Subcutaneous adipose tissue (tissue), 4 donors: ENCODE data around the gene TOLLIP. TPM values are rescaled to one million over a fixed set of nuclear protein-coding genes. Genes with fewer than 3 reads are reported as not detected.

ENCODE experiments used
- total RNA-seq, 4 donors: library from RNA; depleted of rRNA; stranded (reverse); fragments of >200 nt; gene quantifications; one replicate each; pipeline ENCODE4 v1.1.0, GENCODE V29; 2016
- TF ChIP-seq, protein P1 (sequence below): fragments of 450-650 bp; IDR thresholded peaks from one replicate; pipeline ENCODE4 v1.5.1; 2016; ENCODE audit warnings: low read depth, mild to moderate bottlenecking, control low read depth, antibody characterized with exemption, moderate library complexity

Gene TOLLIP
- total RNA-seq, 4 donors from 2014 or later: 20.5 to 40.9 (median 27.4) TPM

DNA sequence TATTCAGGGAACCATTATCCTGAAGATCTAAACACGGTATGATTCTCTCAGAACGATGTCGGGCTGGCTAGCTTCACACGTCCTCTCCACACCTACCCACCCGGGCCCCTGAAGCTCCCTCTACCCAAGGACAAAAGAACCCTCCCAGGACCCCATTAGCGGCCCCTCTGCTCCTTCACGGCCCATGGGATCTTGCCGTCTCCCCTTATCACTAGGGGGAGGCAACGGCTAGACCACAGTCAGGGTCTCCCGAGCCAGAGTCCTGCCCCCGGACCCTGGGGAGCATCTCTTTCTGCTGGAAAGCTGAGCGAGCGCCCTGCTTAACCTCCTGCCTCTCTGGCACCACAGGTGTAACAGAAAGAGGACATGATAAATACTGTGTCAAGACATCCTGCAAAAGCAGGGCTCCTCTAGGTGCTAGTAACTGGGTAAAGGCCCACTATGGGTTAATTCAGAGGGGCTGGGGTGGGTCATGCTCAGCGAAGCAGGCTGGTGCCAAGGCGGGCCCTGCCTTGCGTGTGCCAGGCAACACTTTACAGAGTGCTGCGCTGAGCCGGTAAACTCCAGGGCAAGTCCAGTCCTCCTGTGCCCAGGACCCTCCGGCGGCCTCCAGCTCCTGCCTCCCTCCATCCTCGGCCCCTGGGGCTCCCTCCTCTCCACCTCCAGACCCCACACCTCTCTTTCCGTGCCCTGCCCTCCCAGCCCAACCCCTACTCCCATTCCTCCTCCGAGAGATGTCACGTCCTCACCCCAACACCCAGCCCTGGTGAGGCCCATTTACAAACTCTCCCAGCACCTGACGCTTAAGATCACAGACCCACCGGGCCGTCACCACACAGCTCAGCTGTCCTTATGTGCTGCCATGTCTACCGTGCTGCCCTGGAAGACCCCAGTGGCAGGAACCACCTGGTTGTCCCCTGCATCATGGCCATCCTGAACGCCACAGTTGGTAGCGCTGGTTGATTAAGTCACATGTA lies 3.0 kb downstream of the TOLLIP start:
- TF ChIP-seq, protein P1, sequence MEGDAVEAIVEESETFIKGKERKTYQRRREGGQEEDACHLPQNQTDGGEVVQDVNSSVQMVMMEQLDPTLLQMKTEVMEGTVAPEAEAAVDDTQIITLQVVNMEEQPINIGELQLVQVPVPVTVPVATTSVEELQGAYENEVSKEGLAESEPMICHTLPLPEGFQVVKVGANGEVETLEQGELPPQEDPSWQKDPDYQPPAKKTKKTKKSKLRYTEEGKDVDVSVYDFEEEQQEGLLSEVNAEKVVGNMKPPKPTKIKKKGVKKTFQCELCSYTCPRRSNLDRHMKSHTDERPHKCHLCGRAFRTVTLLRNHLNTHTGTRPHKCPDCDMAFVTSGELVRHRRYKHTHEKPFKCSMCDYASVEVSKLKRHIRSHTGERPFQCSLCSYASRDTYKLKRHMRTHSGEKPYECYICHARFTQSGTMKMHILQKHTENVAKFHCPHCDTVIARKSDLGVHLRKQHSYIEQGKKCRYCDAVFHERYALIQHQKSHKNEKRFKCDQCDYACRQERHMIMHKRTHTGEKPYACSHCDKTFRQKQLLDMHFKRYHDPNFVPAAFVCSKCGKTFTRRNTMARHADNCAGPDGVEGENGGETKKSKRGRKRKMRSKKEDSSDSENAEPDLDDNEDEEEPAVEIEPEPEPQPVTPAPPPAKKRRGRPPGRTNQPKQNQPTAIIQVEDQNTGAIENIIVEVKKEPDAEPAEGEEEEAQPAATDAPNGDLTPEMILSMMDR: no peak

DNA sequence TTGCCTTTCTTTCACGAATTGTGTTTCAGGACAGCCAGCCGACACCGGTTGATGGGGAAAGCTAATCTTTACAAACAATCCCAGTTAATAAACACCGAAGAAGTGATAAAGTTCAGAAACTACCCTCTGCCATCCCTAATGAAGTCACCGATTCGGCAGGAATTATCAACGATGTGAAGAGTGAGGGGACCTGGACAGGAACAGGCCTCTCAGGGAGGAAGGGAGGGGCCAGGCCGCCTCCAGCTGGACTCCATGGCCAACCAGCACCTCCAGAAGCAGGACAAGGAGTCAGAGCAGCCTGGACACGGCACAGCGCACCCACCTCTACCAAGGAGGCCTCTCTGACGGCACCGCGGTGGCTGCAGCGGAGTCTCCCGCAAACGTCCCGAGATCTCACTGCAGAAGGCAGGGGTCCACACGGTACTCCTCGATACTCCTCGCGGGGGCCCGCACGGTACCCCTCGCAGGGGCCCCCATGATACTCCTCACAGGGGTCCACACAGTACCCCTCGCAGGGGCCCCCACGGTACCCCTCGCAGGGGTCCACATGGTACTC lies 3.9 kb downstream of the TOLLIP start:
- TF ChIP-seq, protein P1: no peak

DNA sequence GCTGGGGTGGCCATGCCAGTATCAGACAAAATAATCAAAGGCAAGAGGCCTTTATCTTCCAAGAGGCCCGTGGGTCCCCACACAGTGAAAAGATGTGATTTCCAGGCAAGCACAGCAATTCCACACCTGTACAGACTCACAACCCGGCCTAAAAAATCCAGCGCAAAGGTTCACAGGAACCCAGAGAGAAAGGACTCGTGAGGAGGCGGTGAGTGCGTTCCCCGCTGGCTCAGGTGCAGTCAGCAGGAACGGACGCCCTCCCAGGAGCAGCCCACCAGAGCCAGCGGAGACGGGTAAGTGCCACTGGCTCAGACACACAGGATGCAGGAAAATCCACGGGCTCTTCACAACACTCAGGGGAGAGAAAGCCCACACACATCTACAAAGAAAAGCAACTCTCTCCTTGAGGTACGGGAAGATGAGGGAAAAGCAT lies 4.4 kb downstream of the TOLLIP start:
- TF ChIP-seq, protein P1: no peak

DNA sequence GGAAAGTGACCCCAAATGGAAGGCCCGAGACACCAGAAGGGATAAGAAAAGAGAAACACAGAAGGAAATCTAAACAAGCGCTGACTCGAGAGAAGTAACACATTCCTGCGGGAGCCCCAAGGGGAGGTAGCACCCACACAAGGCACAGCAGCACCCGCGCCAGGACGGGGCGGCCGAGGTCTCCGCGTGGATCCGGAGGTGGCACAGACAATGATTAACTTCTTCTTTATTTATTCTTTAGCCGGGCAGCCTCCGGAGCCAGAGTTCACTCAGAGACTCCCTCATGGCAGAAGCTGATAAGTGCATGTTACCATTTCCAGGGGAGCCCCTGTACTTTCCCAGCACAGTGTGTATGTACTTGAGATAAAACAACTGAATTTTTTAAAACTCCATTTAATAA lies 5.1 kb downstream of the TOLLIP start:
- TF ChIP-seq, protein P1: no peak

DNA sequence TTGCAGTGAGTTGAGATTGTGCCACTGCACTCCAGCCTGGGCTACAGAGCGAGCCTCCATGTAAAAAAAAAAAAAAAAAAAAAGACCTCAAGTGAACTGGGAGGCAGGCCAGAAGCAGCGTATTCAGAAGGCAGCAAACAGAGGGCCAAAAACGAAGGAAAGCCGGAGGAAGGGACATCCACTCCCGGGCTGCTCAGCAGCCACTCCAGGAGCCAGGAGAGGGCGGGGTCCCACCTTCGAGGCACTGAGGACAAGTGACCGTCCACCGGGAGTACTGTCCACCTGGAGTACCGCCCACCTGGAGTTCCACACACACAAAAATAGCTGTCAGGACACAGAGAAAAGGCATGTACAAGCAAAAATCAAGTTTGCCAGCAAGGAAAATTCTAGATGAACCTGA lies 5.5 kb downstream of the TOLLIP start:
- TF ChIP-seq, protein P1: no peak

DNA sequence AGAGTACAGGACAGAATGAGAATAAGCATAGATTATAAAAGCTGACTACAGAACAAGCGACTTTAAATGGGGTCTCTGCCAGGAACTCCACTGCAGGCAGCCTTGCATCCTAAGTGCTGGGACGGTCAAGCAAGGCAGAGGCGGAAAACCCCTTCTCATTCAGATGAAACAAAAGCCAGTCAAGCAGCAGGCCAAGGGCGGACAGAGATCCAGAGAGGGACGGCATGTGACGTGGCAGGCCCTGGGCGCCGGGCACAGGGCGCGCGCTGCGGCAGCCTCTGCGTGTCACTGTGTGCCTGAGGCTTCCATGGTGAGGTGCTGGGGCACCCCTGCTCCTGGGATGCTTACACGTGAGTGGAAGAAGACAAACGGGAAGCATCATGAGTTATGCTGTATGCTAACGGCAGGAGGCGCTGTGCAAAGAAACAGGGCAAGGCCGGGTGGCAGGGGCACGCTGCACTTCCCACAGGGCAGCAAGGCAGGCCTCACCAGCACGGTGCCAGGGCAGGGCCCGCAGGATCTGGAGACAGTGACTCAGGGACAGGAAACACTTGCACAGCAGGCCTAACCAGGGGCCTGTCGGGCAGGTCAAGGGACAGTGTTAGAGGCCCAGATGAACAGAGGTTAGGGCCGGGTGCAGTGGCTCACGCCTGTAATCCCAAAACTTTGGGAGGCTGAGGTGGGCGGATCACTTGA lies 6.2 kb downstream of the TOLLIP start:
- TF ChIP-seq, protein P1: no peak
